T-helper 1 cell treated with Interleukin-12 subunit alpha and Interleukin-12 subunit beta and Interleukin-4 antibody, amounts not matched to agents 30 ng/mL and 1 ng/mL, for 36 hours (primary cell): ENCODE data around the gene ASPRV1. TPM values are rescaled to one million over a fixed set of nuclear protein-coding genes. Genes with fewer than 3 reads are reported as not detected.
"Not testable (repeated sequence)": the region's sequence is repeated elsewhere in the genome, so short reads cannot be mapped to it uniquely, and the experiment has no call there.

ENCODE experiments used
- intact Hi-C: fragments of 100-400 bp; cut with micrococcal nuclease; formaldehyde crosslinking; loops from one replicate; pipeline ENCODE4 v1.15.1; 2024
- total RNA-seq: library from RNA; stranded (reverse); gene quantifications from 2 replicates; pipeline ENCODE4 v1.2.3, GENCODE V29; 2022

Gene ASPRV1
- total RNA-seq = 1.1 TPM in 2 replicates

DNA sequence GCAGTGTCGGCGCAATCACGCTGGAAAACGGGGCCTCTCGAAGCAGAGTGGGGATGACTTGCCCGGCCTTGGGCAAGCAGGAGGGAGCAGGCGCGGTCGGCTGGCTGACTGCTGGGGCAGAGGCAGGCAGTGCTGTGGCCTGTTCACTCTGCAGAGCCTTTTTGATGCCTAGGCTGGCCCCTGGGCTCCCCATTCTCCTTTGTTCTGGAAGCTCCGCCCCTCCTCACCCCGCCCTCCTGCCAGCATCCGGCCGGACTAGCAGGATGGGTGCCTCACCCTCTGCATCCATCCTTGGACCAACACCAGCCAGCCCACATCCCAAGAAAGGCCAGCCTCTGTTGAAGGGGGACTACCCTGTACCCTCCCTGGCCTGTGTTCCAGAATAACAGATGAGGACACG lies at the start of gene ASPRV1:
ASPRV1 (minus strand) TSS at position 136 of the 400 bp plus-strand sequence. CDS start 195 bp downstream, outside the sequence.
- intact Hi-C loops = no loop called here

- intact Hi-C loops = no loop called here
Observed at GRCh38 chr2:70010576-70011111, 49.2 kb upstream of the ASPRV1 start.

DNA sequence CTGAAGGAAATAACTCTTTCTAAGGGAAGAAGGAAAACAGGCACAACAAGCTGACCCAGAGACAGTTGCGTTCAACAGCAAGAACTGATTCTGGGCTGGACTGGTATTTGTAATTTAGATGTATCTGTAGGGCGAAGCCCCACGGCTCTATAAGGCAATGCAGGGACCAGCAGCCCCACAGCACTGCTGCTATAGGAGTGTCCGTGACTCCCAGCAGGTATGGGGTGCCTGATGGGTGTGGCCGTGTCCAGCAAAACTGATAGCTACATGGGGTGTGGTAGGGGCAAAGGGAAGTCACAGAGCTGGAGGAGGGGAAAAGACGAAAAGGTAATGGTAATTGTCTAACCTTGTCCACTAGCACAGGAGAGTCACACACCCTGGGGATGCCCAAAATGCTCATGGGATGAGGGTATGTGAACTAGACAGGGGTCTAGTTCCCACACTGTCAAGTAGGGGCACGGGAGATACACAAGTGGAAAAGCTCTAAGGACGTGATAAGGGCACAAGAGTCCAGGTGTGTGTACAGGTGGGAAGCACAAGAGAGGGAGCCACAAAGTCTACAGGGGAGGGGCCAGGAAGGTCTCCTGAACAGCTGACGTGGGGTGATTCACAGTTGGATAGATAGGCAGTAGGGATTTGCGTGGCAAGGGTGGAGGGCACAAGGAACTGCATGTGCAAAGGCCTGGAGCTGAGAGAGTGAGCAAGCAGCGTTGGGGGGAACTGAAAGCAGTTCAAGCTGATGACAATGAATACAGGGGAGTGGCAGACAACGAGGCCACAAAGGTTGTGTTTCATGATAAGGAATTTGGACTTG lies 48.5 kb upstream of the ASPRV1 start:
- intact Hi-C loops = no loop called here

- intact Hi-C loops = no loop called here
Observed at GRCh38 chr2:70008290-70008689, 46.9 kb upstream of the ASPRV1 start.

DNA sequence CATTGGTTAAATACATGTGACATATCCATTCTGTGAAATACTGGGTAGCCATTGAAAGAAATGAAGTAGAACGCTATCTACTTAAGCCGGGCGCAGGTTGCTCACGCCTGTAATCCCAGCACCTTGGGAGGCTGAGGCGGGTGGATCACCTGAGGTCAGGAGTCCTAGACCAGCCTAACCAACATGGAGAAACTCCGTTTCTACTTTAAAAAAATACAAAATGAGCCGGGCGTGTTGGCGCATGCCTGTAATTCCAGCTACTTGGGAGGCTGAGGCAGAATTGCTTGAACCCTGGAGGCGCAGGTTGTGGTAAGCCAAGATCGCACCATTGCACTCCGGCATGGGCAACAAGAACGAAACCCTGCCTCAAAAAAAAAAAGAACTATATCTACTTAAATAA lies 45.7 kb upstream of the ASPRV1 start:
- intact Hi-C loops = no loop called here

- intact Hi-C loops = no loop called here
Observed at GRCh38 chr2:70006447-70006784, 45.0 kb upstream of the ASPRV1 start.

DNA sequence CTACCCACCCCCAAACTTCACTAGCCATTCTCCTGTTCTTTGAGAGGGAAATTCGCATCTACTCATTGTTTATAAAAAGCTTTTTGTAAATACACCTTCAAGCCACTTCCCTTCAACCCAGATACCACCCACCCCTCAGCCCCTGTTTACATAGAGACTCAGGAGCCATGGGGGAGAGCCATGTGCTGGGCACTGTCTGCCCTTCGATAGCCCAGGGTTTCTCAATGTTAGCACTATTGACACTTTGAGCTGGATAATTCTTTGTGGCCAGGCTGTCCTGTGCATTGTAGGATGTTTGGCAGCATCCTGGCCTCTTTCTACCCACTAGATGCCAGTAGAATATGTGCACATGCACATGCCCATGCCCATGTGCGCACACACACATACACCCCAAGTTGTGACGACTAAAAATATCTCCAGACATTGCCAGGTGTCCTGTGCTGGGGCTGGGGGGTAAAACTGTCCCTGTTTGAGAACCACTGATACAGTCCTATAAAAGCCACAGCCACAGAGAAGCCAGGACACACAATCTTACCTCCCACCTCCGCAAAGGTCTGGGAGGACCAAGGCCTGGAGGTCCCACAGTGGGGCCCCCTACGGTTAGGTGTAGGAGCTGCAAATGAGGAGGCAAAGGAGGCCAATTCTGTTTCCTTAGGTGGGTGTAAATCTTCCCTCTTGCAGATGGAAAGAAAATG lies 44.5 kb upstream of the ASPRV1 start:
- intact Hi-C loops = no loop called here

DNA sequence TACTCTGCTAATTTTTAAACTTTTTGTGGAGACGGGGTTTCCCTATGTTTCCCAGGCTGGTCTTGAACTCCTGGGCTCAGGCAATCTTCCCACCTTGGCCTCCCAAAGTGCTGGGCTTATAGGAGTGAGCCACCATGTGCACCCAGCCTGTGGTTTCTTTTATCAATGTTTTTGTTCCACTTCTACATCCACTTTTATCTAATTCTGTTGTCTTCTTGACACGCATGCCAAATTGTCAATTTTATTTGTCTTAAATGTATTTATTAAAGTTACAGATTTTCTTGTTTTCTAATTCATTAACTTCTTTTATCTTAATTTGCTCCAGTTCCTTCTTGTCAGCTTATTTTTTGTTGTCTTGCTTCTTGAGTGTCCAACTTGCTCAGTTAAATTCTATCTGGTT lies 43.8 kb upstream of the ASPRV1 start:
- intact Hi-C loops = no loop called here

DNA sequence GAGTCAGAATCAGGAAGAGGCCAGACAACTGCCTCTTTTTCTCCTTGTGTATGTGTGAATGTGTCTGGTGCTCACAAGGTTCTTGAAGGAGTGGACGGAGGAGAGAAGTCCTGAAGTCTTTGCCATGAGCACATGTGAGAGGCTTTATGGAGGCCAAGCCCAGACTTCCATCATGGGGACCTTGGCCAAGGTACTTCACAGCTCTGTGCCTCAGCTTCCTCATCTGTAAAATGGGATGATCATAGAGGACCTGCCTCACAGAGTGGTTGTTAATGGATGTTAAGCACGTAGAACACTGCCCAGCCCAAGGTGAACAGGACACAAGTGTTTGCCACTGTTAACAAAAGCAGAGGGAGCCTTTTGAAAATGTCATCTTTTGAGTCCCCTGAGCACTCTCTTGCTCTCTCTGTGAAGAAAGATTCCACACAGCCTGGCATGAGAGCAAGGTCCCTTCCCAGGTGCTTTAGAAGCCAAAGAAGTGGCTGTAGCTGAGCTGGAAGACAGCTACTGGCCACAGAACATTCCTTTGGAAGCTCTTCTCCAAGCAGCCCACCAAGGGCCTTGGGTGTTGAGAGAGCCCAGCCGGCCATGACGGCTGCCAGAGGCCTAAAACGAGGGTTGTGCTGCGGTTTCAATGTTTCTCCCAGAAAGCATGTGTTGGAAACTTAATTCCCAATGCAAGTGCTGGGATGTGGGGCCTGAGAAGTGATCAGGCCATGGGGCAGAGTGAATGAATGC lies 41.8 kb upstream of the ASPRV1 start:
- intact Hi-C loops = no loop called here

DNA sequence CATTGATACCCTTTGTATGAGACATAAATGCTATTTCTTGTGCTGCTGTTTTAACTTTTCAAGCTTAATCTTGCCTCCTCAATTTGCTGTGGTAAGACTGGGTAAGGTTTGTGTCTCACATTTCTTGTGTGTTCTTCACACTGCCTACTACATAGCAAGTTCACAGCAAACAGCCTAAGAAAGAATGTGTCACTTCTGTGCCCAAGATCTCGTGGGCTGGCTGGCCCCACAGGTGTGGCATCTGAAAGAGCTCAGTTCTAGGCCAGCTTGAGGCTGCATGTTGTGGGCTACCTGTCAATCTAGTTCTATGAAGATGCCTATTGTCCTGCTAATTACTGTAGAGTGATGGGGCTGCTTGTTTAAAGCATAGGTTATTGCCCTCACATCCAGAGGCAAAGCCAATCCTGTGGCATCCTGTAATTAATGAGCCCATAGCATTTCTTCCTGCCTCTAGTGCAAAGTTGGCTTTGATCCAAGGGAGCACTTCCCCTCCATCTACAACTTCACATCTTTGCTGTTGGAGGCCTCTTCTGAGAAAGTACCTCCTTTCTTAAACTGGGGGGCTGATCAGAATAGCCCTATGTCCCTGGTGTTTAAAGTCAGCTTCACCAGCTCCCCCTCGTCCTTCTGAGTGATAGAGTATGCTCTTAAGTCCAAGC lies 40.9 kb upstream of the ASPRV1 start:
- intact Hi-C loops = no loop called here

DNA sequence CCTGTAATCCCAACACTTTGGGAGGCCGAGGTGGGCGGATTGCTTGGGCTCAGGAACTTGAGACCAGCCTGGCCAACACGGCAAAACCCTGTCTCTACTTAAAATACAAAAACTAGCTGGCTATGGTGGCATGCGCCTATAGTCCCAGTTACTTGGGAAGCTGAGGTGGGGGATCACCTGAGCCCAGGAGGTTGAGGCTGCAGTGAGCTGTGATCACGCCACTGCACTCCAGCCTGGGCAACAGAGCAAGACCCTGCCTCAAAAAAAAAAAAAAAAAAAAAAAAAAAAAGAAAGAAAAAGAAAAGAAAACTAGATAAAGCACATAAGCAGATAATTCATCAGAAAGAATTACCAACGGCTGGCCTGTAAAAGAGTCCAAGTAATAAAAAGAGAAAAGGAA lies 39.1 kb upstream of the ASPRV1 start:
- intact Hi-C loops = not testable (repeated sequence)

DNA sequence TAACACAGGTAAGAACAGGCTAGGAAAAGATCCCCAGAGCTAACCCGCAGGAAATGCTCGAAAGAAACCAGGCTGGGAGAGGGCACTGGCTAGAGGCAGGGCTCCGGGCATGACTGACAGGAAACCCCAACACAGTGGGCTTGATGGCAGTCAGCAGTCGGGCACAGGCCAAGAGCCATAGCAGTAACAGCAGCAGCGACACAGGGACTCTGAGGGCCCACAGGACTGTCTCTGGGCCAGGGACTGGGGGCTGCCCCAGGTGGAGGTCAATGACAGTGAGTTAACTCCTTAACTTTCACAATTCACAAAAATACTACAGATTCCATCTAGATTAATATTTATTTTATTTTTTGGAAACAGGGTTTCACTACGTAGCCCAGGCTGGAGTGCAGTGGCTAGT lies 37.3 kb upstream of the ASPRV1 start:
- intact Hi-C loops = no loop called here

DNA sequence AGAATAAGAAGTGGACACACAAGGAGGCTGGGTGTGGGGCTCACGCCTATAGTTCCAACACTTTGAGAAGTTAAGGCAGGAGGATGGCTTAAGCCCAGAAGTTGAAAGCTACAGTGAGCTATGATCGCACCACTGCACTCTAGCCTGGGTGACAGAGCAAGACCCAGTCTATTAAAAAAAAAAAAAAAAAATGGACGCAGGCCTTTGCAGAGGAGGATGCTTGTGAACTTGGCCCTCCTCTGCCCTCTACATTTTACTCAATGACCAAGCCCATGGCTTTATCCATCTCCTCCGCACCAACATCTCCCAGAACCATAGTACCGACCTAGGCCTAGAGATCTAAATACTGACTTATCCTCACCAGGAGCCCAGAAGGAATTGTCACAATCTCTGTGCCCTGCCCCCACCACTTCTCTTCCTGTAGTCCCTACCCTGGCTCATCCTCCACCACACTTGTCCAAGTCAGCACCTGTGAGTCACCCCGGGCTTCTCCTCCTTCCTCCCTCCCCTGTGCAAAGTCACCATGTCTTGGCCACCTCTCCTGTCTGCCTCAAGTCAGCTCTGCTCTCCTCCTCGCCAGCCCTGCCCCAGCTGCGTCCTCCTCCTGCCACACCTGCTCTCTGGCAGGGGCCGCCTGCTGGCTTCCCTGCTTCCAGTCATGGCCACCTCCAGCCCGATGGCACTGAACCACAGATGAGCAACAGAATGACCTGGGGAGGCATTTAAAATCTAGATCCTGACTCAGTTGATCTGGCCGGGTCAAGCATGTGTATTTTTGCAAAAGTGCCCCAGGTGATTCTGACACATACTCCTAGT lies 35.8 kb upstream of the ASPRV1 start:
- intact Hi-C loops = no loop called here

DNA sequence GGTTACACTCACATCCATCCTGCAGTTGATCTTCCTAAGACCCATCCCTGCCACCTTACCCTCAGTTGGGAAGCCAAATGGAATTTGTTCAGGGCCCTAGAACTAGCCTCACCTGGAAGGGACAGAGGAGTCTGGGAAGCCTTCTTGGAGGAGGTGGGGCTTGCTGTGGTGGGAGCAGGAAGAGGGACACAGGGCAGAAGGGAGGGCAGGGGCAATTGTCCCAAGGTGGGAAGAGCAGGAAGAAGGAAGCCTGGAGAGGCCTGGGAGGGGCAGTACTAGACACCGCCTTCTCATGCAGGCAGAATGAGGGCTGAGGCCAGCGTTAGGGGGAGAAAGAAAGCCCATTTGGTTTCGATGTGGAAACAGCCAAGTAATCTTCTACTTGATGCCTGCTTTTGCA lies 34.1 kb upstream of the ASPRV1 start:
- intact Hi-C loops = no loop called here

DNA sequence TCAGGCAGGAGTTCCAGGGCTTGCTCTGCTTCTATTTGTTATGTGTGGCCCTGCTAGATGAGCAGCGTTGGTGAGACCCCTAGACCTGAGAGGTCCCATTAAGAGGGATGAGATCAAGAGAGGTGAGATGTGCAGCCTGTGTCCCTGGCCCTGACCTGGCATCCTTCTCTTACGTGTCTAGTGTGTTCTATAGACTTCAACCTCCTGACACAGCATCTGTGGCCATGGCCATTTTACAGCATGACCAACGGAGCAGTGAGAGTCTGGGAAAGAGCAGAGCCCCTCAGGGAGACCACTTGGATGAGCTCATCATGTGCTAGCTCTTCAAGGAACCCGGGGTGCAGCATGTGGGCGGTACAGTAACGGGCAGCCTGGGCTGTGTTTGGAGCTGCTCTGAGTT lies 32.7 kb upstream of the ASPRV1 start:
- intact Hi-C loops = no loop called here

GRCh38 chr2:69993708-69994107 lies 32.3 kb upstream of the ASPRV1 start:
- intact Hi-C loops = no loop called here

GRCh38 chr2:69993048-69993565 lies 31.7 kb upstream of the ASPRV1 start:
- intact Hi-C loops = no loop called here

DNA sequence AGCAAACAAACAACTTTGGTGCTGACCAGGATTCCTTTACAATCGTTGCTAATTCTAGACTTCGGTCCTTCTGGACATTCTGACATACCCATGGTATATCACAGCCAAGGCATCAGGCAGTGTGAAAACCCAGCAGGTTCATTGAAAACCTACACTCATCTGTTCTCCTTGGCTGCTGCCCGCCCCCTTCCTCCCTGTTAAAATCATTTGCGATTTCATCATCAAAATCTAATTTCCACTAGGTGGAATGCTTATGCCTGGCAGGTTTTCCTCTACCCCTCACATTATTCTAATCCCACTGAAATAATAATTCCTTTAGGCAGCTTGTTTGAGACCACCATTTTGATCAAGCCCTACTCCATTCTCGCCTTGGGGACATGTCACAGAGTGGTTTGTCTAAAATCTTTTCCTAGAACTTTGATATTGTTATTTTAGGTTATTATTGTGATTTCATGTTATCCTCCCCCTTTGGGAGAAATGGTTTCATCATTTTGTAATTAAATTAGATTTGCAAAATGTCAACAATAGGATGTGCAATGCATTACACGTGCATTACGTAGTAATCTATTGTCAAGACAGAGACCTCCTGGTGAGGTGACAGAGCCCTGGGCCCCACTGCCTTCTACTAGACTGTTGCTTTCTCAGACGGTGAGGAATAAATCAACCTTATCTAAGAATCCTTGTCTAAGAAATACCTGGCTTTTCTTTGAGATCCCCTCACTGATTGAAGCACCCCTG lies 31.0 kb upstream of the ASPRV1 start:
- intact Hi-C loops = no loop called here

- intact Hi-C loops = no loop called here
Observed at GRCh38 chr2:69989441-69990105, 28.1 kb upstream of the ASPRV1 start.
